Stimulated activated CD4-positive, alpha-beta T cell treated with anti-CD3 and anti-CD28 coated beads, Interleukin-2, amount 100 ng/mL, for 48 hours (primary cell): Measurements from ENCODE around the gene HSDL2.
"Not testable (repeated sequence)": the region's sequence is repeated elsewhere in the genome, so short reads cannot be mapped to it uniquely, and the experiment has no call there.

Experiments
- DNase-seq, 2 donors: peaks; one replicate each; pipeline ENCODE4 v3.0.0-alpha.2; 2020

The HSDL2 gene

DNA sequence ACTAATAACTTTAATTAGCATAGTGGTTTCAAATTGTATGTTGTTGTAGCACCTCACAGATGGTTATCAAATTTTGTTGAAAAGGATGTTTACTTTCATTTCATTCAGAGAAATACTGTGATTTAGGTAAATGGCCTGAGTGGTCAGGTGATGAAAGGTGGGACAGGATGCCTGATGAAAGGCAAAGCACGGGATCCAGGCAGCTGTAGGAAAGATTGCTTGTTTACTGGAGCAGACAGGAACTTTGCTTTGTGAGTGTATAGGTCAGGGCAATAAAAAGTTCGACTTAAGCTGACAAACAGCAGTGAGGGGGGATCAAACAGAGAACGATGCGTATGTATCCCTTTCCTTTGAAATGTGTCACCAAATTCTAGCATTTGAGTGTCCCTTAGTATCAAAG is 125.7 kb downstream of the HSDL2 start:
- DNase-seq: no peak

DNA sequence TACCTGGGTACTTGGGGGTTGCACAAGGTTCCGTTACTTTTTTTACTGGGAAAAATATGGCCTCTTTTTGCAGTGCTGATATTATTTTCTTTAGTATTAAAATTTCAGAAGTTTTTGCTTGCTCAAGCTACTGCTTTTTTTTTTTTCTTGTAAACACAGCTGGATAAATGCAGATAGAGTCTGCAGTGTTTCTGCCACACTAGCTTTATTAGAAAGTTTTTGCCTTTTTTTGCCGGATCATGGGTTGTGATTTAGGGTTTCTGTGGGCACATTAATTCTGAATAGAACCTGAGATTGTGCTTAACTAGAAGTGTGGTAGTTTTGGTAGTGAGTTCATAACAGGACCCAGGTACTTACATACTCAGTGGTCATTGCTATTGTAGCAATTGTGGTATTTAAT is 126.7 kb downstream of the HSDL2 start:
- DNase-seq: no peak

DNA sequence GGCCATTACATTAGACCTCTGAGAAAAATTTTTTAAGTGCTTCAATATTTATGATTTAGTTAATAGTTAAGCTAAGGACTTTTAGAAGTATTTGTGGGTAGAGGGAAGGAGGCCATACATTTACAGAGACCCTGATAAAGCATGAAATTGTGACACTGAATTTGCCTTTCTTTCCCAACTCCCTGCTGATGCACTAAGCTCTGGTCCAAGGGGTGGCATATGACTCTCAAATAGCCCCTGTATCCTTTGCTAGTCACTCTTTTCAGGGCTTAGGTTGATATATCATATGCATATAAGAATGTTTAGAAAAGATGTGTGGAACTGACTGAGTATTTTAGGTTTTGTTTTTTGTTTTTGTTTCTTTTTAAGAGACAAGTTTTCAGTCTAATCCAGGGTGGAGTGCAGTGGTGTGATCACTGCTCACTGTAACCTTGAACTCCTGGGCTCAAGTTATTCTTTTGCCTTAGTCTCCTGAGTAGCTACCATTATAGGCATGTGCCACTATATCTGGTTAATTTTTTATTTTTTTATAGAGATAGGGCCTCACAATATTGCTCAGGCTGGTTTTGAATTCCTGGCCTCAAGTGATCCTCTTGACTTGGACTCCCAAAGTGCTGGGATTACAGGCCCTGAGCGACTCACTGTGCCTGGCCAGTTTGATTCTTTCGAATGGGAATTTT is 127.2 kb downstream of the HSDL2 start:
- no peak for DNase-seq

DNA sequence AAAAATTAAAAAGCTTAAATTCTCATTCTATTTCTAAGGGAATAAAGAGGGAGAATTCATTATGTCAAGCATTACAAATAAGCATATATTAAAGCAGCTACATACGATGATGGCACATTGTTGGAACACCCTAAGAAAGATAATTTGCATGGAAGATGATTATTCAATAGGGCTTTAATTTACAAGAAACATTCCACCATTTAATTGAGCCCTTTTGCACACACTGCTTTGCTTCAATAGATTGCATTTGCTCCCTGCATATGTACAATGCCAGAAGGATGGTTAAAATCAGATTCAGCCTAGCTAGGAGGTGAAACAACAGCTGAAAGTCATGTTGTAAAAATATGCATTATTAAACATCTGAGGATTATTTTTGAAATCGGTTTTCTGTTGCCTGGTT is 128.5 kb downstream of the HSDL2 start:
- no peak for DNase-seq

GRCh38 chr9:112512377-112512776 is 132.5 kb downstream of the HSDL2 start:
- not testable (repeated sequence) for DNase-seq

GRCh38 chr9:112516769-112517168 is 136.9 kb downstream of the HSDL2 start:
- DNase-seq: no peak

DNA sequence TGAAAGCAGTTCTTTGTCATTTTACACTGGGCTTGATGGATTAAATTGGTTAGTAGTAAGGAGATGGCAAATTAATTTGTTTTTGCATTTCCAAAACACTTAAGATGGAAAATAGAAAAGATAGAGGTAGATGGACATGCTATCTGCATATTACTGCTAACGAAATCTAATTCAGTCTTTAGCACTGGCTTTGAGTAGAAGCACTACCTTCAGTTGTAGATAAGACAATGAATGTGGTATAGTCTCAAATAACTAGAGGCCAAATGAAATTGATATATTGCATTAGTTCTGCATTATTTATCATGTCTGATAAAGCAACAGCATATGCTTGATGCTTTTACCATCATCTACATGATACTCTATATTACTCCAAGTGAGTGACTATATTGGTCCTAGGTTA is 140.2 kb downstream of the HSDL2 start:
- no peak for DNase-seq

DNA sequence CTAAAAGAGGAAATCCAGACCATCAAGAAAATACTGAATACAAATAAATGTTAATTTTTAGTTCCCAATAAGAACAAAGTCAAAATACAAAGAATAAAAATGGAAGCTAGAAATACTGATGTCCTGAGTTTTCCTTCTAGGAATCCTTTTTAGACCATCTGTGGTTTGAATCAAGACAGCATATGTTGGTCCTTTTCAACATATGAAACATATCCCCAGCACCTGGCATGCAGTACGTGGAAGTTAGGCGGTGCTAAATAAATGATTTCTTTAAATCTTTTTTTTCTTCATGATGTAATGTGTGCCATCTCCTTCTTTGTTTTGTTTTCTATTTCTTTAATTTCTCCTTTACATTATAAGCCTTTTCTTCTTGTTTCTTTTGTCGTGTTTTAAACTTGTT is 140.7 kb downstream of the HSDL2 start:
- DNase-seq: no peak
